ENCODE results near the gene TXNRD1. TPM values are rescaled to one million over a fixed set of nuclear protein-coding genes. Genes with fewer than 3 reads are reported as not detected.

The TXNRD1 gene
- total and polyA plus RNA-seq, 10 donors = 13.7 to 107 (median 56.8) TPM

DNA sequence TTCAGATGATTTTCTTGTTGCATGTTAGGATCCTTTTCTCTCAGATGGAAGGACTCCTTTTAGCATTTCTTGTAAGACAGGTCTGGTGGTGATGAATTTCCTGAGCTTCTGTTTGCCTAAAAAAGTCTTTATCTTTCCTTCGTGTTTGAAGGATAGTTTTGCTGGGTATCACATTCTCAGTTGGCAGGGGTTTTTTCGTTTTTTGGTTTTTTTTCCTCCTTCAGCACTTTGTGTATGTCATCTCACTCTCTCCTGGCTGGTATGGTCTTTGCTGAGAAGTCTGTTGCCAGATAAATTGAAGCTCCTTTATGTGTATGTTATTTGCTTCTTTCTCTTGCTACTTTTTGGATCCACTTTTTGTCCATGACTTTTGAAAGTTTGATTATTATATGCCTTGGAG, 15.6 kb upstream of the TXNRD1 start:
- no peaks in the 10 kb centered on the region for H3K36me3 ChIP-seq

GRCh38 chr12:104201238-104202001, 14.2 kb upstream of the TXNRD1 start:
- no peak for DNase-seq
- TF ChIP-seq, protein P1, sequence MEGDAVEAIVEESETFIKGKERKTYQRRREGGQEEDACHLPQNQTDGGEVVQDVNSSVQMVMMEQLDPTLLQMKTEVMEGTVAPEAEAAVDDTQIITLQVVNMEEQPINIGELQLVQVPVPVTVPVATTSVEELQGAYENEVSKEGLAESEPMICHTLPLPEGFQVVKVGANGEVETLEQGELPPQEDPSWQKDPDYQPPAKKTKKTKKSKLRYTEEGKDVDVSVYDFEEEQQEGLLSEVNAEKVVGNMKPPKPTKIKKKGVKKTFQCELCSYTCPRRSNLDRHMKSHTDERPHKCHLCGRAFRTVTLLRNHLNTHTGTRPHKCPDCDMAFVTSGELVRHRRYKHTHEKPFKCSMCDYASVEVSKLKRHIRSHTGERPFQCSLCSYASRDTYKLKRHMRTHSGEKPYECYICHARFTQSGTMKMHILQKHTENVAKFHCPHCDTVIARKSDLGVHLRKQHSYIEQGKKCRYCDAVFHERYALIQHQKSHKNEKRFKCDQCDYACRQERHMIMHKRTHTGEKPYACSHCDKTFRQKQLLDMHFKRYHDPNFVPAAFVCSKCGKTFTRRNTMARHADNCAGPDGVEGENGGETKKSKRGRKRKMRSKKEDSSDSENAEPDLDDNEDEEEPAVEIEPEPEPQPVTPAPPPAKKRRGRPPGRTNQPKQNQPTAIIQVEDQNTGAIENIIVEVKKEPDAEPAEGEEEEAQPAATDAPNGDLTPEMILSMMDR (IDR thresholded peaks at IDR 0.05 in 8 of 11, conservative IDR thresholded peaks at IDR 0.05 in 3 of 11) = peak; percentile 75 to 91 (median 86)
- TF ChIP-seq POLR2A (IDR thresholded peaks at IDR 0.05) = no peak
- intact Hi-C loops (cut with DNase I; ENCODE audit: low total_unique reads) = loop anchor here (2.0 to 10.0 kb wide), 4 partner anchors 157 to 1193 kb away; no protein-coding TSS in a partner anchor
- Histone ChIP-seq H3K27ac (no peak overlapping the region), H3K27me3 (replicated peaks in 1 of 7) (peaks cover 0 to 8% (median 0%) of the 10 kb centered on the region in 7 donors), H3K4me3 (no peak overlapping the region), H3K36me3 (no peaks in the 10 kb centered on the region), H3K9me3 (peaks cover 0 to 13% (median 10%) of the 10 kb centered on the region in 8 donors), H3K4me1 (peaks cover 0 to 3% (median 0%) of the 10 kb centered on the region in 6 donors)
- 35 to 59% (median 45%) methylated on average over 3 of the region's 3 CpGs for WGBS, 5 donors

More for the DNA sequence above, 15.6 kb upstream of the TXNRD1 start:
- Histone ChIP-seq H3K4me1 (peaks cover 0 to 3% (median 0%) of the 10 kb centered on the region in 6 donors), H3K9me3 (peaks cover 0 to 13% (median 10%) of the 10 kb centered on the region in 8 donors), H3K4me3 (no peak overlapping the region), H3K27ac (no peak overlapping the region), H3K27me3 (replicated peaks in 1 of 7) (peaks cover 0 to 8% (median 0%) of the 10 kb centered on the region in 7 donors)
- no peak for TF ChIP-seq POLR2A (IDR thresholded peaks at IDR 0.05)
- TF ChIP-seq, protein P1 (IDR thresholded peaks at IDR 0.05 in 8 of 11, conservative IDR thresholded peaks at IDR 0.05 in 3 of 11) = no peak
- TF ChIP-seq POLR2AphosphoS5 (IDR thresholded peaks at IDR 0.05) = no peak
- intact Hi-C loops (cut with DNase I; ENCODE audit: low total_unique reads) = loop anchor here (2.0 to 10.0 kb wide), 4 partner anchors 159 to 1195 kb away; no protein-coding TSS in a partner anchor
- no peak for DNase-seq
- 63 to 87% (median 67%) methylated on average over 2 of the region's 2 CpGs for WGBS, 5 donors

DNA sequence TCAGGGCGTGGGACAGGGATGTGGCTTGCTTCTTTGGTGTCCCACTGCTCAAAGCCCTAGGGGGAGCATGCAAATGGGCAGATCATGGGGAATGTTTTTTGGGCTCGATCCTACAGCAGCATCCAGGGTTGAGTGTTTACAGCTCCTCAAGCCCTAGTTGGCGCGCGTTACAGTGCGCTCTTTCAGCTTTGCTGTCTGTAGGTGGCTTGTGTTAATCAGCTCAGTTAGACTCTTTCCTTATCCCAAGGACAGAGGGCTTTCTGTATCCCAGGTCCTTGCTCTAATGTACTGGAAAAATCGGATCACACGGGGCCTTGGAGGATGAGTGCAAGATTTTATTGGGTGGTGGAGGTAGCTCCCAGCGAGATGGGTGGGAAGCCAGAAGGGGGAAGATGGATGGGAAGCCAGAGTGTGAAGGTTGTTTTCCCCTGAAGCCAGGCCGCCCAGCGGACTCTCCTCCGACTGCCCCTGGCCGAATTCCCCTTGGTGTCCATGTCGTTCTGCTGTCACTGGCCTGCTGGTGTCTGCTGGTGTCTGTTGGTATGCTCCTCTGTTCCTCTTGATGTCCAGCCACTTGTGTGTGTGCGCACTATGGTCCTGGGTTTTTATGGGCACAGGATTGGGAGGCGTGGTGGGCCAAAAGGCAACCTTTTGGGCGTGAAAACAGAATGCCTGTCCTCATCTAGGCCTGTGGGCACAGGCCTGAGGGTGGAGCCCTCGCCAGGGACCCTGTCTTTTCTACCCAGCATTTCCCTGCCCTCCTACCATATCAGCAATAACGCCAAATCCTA, 10.7 kb upstream of the TXNRD1 start:
- no peak for DNase-seq
- Histone ChIP-seq H3K4me3 (no peak overlapping the region), H3K36me3 (no peaks in the 10 kb centered on the region), H3K4me1 (peaks cover 0 to 3% (median 0%) of the 10 kb centered on the region in 6 donors), H3K9me3 (peaks cover 0 to 8% (median 6%) of the 10 kb centered on the region in 8 donors), H3K27ac (no peak overlapping the region), H3K27me3 (replicated peaks in 1 of 7) (peaks cover 0 to 8% (median 0%) of the 10 kb centered on the region in 7 donors)
- intact Hi-C loops (cut with DNase I; ENCODE audit: low total_unique reads) = loop anchor here (5.0 to 10.0 kb wide), 3 partner anchors 670 to 1190 kb away; no protein-coding TSS in a partner anchor
- 86 to 94% (median 91%) methylated on average over 19 of the region's 19 CpGs for WGBS, 5 donors
- TF ChIP-seq, protein P1 (IDR thresholded peaks at IDR 0.05 in 8 of 11, conservative IDR thresholded peaks at IDR 0.05 in 3 of 11) = no peak
- no peak for TF ChIP-seq POLR2A (IDR thresholded peaks at IDR 0.05)
- TF ChIP-seq POLR2AphosphoS5 (IDR thresholded peaks at IDR 0.05) = no peak

Measured in spleen (tissue), 11 donors.